Measurements from ENCODE around the gene STK32B.

GRCh38 chr4:5422195-5422594 is 370.9 kb downstream of the STK32B start:
- TF ChIP-seq, protein P1, sequence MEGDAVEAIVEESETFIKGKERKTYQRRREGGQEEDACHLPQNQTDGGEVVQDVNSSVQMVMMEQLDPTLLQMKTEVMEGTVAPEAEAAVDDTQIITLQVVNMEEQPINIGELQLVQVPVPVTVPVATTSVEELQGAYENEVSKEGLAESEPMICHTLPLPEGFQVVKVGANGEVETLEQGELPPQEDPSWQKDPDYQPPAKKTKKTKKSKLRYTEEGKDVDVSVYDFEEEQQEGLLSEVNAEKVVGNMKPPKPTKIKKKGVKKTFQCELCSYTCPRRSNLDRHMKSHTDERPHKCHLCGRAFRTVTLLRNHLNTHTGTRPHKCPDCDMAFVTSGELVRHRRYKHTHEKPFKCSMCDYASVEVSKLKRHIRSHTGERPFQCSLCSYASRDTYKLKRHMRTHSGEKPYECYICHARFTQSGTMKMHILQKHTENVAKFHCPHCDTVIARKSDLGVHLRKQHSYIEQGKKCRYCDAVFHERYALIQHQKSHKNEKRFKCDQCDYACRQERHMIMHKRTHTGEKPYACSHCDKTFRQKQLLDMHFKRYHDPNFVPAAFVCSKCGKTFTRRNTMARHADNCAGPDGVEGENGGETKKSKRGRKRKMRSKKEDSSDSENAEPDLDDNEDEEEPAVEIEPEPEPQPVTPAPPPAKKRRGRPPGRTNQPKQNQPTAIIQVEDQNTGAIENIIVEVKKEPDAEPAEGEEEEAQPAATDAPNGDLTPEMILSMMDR (IDR thresholded peaks at IDR 0.05): no peak
- no peak for TF ChIP-seq POLR2A (IDR thresholded peaks at IDR 0.05)

Measured in lower leg skin (tissue), 3 donors.